ENCODE measurements around the gene YWHAG. TPM values are rescaled to one million over a fixed set of nuclear protein-coding genes. Genes with fewer than 3 reads are reported as not detected.

The YWHAG gene
- total RNA-seq, 1 donor from 2014 or later = 70.5 TPM

- ChIA-PET POLR2A (interaction anchor here (1.6 kb wide), 1 partner anchor 17 kb away, joined by 3 read pairs; no protein-coding TSS in a partner anchor), CTCF (interaction anchor here (1.0 kb wide), 1 partner anchor 20 kb away, joined by 3 read pairs; no protein-coding TSS in a partner anchor)
- no peak overlapping the region for H3K27ac Mint-ChIP-seq
- intact Hi-C loops (cut with micrococcal nuclease) = no loop called here
- peaks cover 42% of the 10 kb centered on the region for H3K36me3 Mint-ChIP-seq (ENCODE audit: low read depth)
- peaks cover 47% of the 10 kb centered on the region for H3K4me1 Mint-ChIP-seq
- no peak for TF ChIP-seq CTCF (IDR thresholded peaks at IDR 0.05)
- no peak for DNase-seq
- no peaks in the 10 kb centered on the region for H3K9me3 Mint-ChIP-seq
- H3K4me3 Mint-ChIP-seq = no peak overlapping the region
- no peak for ATAC-seq (ENCODE audit: low read depth)
- no peaks in the 10 kb centered on the region for H3K27me3 Mint-ChIP-seq
Measured at GRCh38 chr7:76334320-76334967, 24.3 kb downstream of the YWHAG start.

GRCh38 chr7:76333511-76334101 is 25.2 kb downstream of the YWHAG start:
- ChIA-PET POLR2A (interaction anchor here (1.6 kb wide), 1 partner anchor 16 kb away, joined by 3 read pairs; no protein-coding TSS in a partner anchor), CTCF (interaction anchor here (1.0 kb wide), 1 partner anchor 19 kb away, joined by 3 read pairs; no protein-coding TSS in a partner anchor)
- Mint-ChIP-seq H3K4me3 (no peak overlapping the region), H3K36me3 (ENCODE audit: low read depth) (peaks cover 49% of the 10 kb centered on the region), H3K4me1 (peaks cover 44% of the 10 kb centered on the region), H3K27ac (no peak overlapping the region), H3K27me3 (no peaks in the 10 kb centered on the region), H3K9me3 (no peaks in the 10 kb centered on the region)
- DNase-seq (no peak), ATAC-seq (ENCODE audit: low read depth) (no peak)
- intact Hi-C loops (cut with micrococcal nuclease) = no loop called here
- no peak for TF ChIP-seq CTCF (IDR thresholded peaks at IDR 0.05)

- H3K4me1 Mint-ChIP-seq = peaks cover 41% of the 10 kb centered on the region
- ChIA-PET CTCF (no interaction called here), POLR2A (no interaction called here)
- intact Hi-C loops (cut with micrococcal nuclease) = no loop called here
- no peak overlapping the region for H3K27ac Mint-ChIP-seq
- no peak for TF ChIP-seq CTCF (IDR thresholded peaks at IDR 0.05)
- ATAC-seq (ENCODE audit: low read depth) (no peak), DNase-seq (no peak)
- no peaks in the 10 kb centered on the region for H3K27me3 Mint-ChIP-seq
- no peak overlapping the region for H3K4me3 Mint-ChIP-seq
- no peaks in the 10 kb centered on the region for H3K9me3 Mint-ChIP-seq
- H3K36me3 Mint-ChIP-seq (ENCODE audit: low read depth) = peaks cover 48% of the 10 kb centered on the region
Measured at GRCh38 chr7:76332078-76332477, 26.7 kb downstream of the YWHAG start.

GRCh38 chr7:76330673-76331072 is 28.1 kb downstream of the YWHAG start:
- intact Hi-C loops (cut with micrococcal nuclease) = no loop called here
- ATAC-seq (ENCODE audit: low read depth) (no peak), DNase-seq (no peak)
- Mint-ChIP-seq H3K27ac (no peak overlapping the region), H3K36me3 (ENCODE audit: low read depth) (peaks cover 53% of the 10 kb centered on the region), H3K4me3 (no peak overlapping the region), H3K9me3 (no peaks in the 10 kb centered on the region), H3K27me3 (no peaks in the 10 kb centered on the region), H3K4me1 (peaks cover 37% of the 10 kb centered on the region)
- TF ChIP-seq CTCF (IDR thresholded peaks at IDR 0.05) = no peak
- POLR2A ChIA-PET = no interaction called here
- CTCF ChIA-PET = no interaction called here

- ATAC-seq (ENCODE audit: low read depth) (no peak), DNase-seq (no peak)
- ChIA-PET CTCF (no interaction called here), POLR2A (no interaction called here)
- H3K36me3 Mint-ChIP-seq (ENCODE audit: low read depth) = peaks cover 53% of the 10 kb centered on the region
- no peak for TF ChIP-seq CTCF (IDR thresholded peaks at IDR 0.05)
- no peak overlapping the region for H3K4me3 Mint-ChIP-seq
- peaks cover 37% of the 10 kb centered on the region for H3K4me1 Mint-ChIP-seq
- intact Hi-C loops (cut with micrococcal nuclease) = no loop called here
- no peaks in the 10 kb centered on the region for H3K9me3 Mint-ChIP-seq
- H3K27me3 Mint-ChIP-seq = no peaks in the 10 kb centered on the region
- H3K27ac Mint-ChIP-seq = no peak overlapping the region
Measured at GRCh38 chr7:76330261-76330660, 28.5 kb downstream of the YWHAG start.

Data from activated B cell treated with CpG ODN at 0.5 μM for 24 hours (primary cell).